ENCODE results near the gene ZNF652.

DNA sequence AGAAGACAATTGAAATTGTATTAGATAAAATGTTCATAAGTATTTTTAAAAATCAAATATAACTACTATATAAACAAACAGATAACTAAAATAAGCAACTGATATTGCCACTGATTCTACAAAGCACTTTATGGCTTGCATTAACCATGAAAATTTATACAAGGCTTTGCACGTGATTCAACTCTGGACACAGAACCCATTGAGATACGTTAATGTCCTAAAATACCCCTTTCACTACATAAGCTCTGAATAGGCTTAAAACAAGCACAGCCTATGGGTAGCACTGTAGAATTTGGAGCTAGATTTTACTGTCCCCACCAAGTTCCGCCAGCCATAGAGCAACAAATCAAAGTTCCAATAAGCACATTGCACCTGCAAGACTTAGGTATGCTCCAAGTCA lies 4.5 kb downstream of the ZNF652 start:
- TF ChIP-seq POLR2A (IDR thresholded peaks at IDR 0.05; ENCODE audit: low read length) = no peak
- TF ChIP-seq GATA1 (IDR thresholded peaks at IDR 0.05; ENCODE audit: low read depth, low read length) = no peak
